Endothelial cell of umbilical vein (primary cell): ENCODE data around the gene NUB1. TPM values are rescaled to one million over a fixed set of nuclear protein-coding genes. Genes with fewer than 3 reads are reported as not detected.

Experiments
- BruUV-seq: library from RNA; stranded (reverse); fragments of 400-500 nt; replicated peaks from 2 replicates; lab custom pipeline; 2021; lab: Mats Ljungman, UMichigan
- CTCF ChIA-PET: fragments of 300-600, 350-600 bp; sonication (Branson Sonifier 250); formaldehyde crosslinking; loops from one replicate; lab custom pipeline; 2021; ENCODE audit warnings: antibody characterized with exemption, inconsistent platforms; lab: Charles Lee
- POLR2A ChIA-PET: fragments of 300-600, 350-600 bp; sonication (Branson Sonifier 250); formaldehyde crosslinking; loops from one replicate; lab custom pipeline; 2021; ENCODE audit warnings: antibody characterized with exemption, inconsistent platforms; lab: Charles Lee
- DNase-seq: peaks from one replicate; pipeline ENCODE4 v3.0.0-alpha.2; 2011; ENCODE audit warnings: low read depth, low spot score
- FAIRE-seq: peaks from 2 replicates; lab custom pipeline; 2011; peaks lifted over from hg19 to GRCh38; lab: Jason Lieb, UNC
- H2AFZ ChIP-seq: 2 replicates; pipeline ENCODE4 v1.6.0; 2012; ENCODE audit warnings: low read depth, low read length, control low read depth, inconsistent platforms
- H3K27ac ChIP-seq: 2 replicates; pipeline ENCODE4 v1.5.1; 2011; ENCODE audit warnings: low read depth, mild to moderate bottlenecking, control low read depth, low read length, moderate library complexity; ENCODE audit not compliant: insufficient read depth
- H3K27me3 ChIP-seq, 2 experiments: 2 replicates each; pipeline versions ENCODE4 v1.6.0 to v1.6.1; 2011; ENCODE audit warnings: low read length in 2 of 2, mixed read lengths in 1 of 2; ENCODE audit not compliant: control insufficient read depth in 2 of 2, insufficient read depth in 2 of 2
- H3K36me3 ChIP-seq, 2 experiments: 2 replicates in 1 of 2; 3 replicates in 1 of 2; pipeline ENCODE4 v1.5.1; 2011; ENCODE audit warnings: low read length in 2 of 2, mild to moderate bottlenecking in 1 of 2, moderate library complexity in 1 of 2; ENCODE audit not compliant: control insufficient read depth in 2 of 2, insufficient read depth in 2 of 2; ENCODE audit errors: extremely low read depth in 1 of 2
- H3K4me1 ChIP-seq: 3 replicates; pipeline ENCODE4 v1.5.1; 2011; ENCODE audit warnings: mild to moderate bottlenecking, low read length; ENCODE audit not compliant: control insufficient read depth, insufficient read depth; ENCODE audit errors: extremely low read depth
- H3K4me2 ChIP-seq: 2 replicates; pipeline ENCODE4 v1.6.1; 2011; ENCODE audit warnings: low read length, control low read depth, mixed read lengths; ENCODE audit not compliant: insufficient read depth
- H3K4me3 ChIP-seq, 3 experiments: fragments of 200-600 bp in 1 of 3; sonication (generic), shearing (Covaris generic) in 1 of 3; replicated peaks in 1 of 3; 2 replicates each; pipeline ENCODE4 v1.5.1; 2011 to 2016; ENCODE audit warnings: control low read depth in 3 of 3, low read length in 3 of 3, mild to moderate bottlenecking in 2 of 3, inconsistent platforms in 1 of 3, low read depth in 1 of 3, moderate library complexity in 1 of 3; ENCODE audit not compliant: insufficient read depth in 1 of 3
- H3K79me2 ChIP-seq: 2 replicates; pipeline ENCODE4 v1.6.0; 2012; ENCODE audit warnings: low read length, inconsistent platforms; ENCODE audit not compliant: control insufficient read depth, insufficient read depth
- H3K9ac ChIP-seq: replicated peaks from 2 replicates; pipeline ENCODE3; 2011; ENCODE audit warnings: low read length, control low read depth; ENCODE audit not compliant: insufficient read depth; ENCODE audit errors: extremely low read depth
- H3K9me1 ChIP-seq: replicated peaks from 3 replicates; pipeline ENCODE4 v1.6.0; 2011; ENCODE audit warnings: mild to moderate bottlenecking, low read length; ENCODE audit not compliant: control insufficient read depth, insufficient read depth; ENCODE audit errors: extremely low read depth
- H3K9me3 ChIP-seq: replicated peaks from 2 replicates; pipeline ENCODE4 v1.5.1; 2012; ENCODE audit warnings: low read length, inconsistent platforms; ENCODE audit not compliant: control insufficient read depth, insufficient read depth
- H4K20me1 ChIP-seq: replicated peaks from 2 replicates; pipeline ENCODE3; 2011; ENCODE audit warnings: mild to moderate bottlenecking, low read length; ENCODE audit not compliant: control insufficient read depth, insufficient read depth; ENCODE audit errors: extremely low read depth
- CTCF ChIP-seq, 2 donors: IDR thresholded peaks; 1 replicate in 1 of 2; 2 replicates in 1 of 2; pipeline ENCODE4 v1.5.1; 2011; ENCODE audit warnings: low read length in 2 of 2, mild to moderate bottlenecking in 2 of 2, moderate library complexity in 2 of 2, control low read depth in 1 of 2, inconsistent platforms in 1 of 2, low read depth in 1 of 2; ENCODE audit not compliant: insufficient read depth in 1 of 2; ENCODE audit errors: extremely low read depth in 1 of 2
- EZH2 ChIP-seq: IDR thresholded peaks from 2 replicates; pipeline ENCODE4 v1.6.1; 2012; ENCODE audit warnings: borderline replicate concordance, low read depth, mild to moderate bottlenecking, moderate library complexity, low read length, inconsistent platforms; ENCODE audit not compliant: severe bottlenecking
- FOS ChIP-seq: IDR thresholded peaks from 2 replicates; pipeline ENCODE4 v1.6.1; 2011; ENCODE audit warnings: mild to moderate bottlenecking, low read length, moderate library complexity, borderline replicate concordance; ENCODE audit not compliant: insufficient read depth
- GATA2 ChIP-seq: IDR thresholded peaks from 2 replicates; pipeline ENCODE4 v1.7.0; 2011; ENCODE audit warnings: low read depth, mild to moderate bottlenecking, moderate library complexity, mixed read lengths, low read length; ENCODE audit not compliant: insufficient read length, insufficient read depth
- JUN ChIP-seq: IDR thresholded peaks from 2 replicates; pipeline ENCODE4 v1.6.1; 2011; ENCODE audit warnings: borderline replicate concordance, low read depth; ENCODE audit not compliant: insufficient read length, insufficient read depth
- MAX ChIP-seq: IDR thresholded peaks from 2 replicates; pipeline ENCODE4 v1.6.1; 2011; ENCODE audit not compliant: insufficient read depth, insufficient read length
- MYC ChIP-seq: IDR thresholded peaks from one replicate; pipeline ENCODE4 v1.6.1; 2011; ENCODE audit warnings: mild to moderate bottlenecking, low read depth, low read length
- POLR2A ChIP-seq: IDR thresholded peaks from 2 replicates; pipeline ENCODE4 v1.6.1; 2012; ENCODE audit warnings: low read depth, mild to moderate bottlenecking, control low read depth, low read length
- POLR2AphosphoS5 ChIP-seq: IDR thresholded peaks from 2 replicates; pipeline ENCODE4 v1.6.1; 2012; ENCODE audit warnings: low read depth, mild to moderate bottlenecking, control low read depth, low read length, moderate library complexity; ENCODE audit not compliant: insufficient read depth
- dilution Hi-C: fragments of 300-500 bp; cut with MboI; formaldehyde crosslinking; loops from one replicate; pipeline ENCODE4 v1.15.0; 2019; ENCODE audit warnings: low sequenced_read_pairs; ENCODE audit not compliant: extremely low pct_ligation_motif_present
- intact Hi-C: fragments of 100-400 bp; cut with micrococcal nuclease; formaldehyde crosslinking; loops from one replicate; pipeline ENCODE4 v1.10.0; 2022
- polyA plus RNA-seq, 4 experiments: library from polyadenylated mRNA; depleted of rRNA in 3 of 4; stranded (reverse) in 3 of 4; unstranded in 1 of 4; fragments of >200 nt; gene quantifications; 2 replicates each; pipeline versions ENCODE4 v1.2.1 to v1.2.3, GENCODE V29; 2011 to 2012; ENCODE audit warnings: missing spikeins in 1 of 4
- total RNA-seq: library from RNA; stranded (reverse); gene quantifications from 2 replicates; pipeline ENCODE4 v1.2.3, GENCODE V29; 2021

NUB1 gene
- total and polyA plus RNA-seq, 2 donors (not counting 3 experiments of a cell fraction or from before 2014, with no cell fraction given) = 28.0 to 46.2 TPM

GRCh38 chr7:151384776-151385625, 43.4 kb downstream of the NUB1 start:
- intact Hi-C loops (no loop called here), dilution Hi-C loops (no loop called here)
- Histone ChIP-seq H3K36me3 (no peaks in the 10 kb centered on the region), H3K79me2 (no peaks in the 10 kb centered on the region), H3K4me3 (no peak overlapping the region), H3K9ac (no peak overlapping the region), H3K27ac (no peak overlapping the region), H3K9me3 (no peaks in the 10 kb centered on the region), H3K4me1 (no peaks in the 10 kb centered on the region), H3K27me3 (peaks cover 16 to 27% of the 10 kb centered on the region in 2 experiments), H3K4me2 (no peak overlapping the region), H3K9me1 (no peaks in the 10 kb centered on the region), H2AFZ (no peak overlapping the region), H4K20me1 (no peaks in the 10 kb centered on the region)
- POLR2A ChIA-PET = interaction anchor here (0.5 kb wide), 1 partner anchor 27 kb away, joined by 3 read pairs; no protein-coding TSS in a partner anchor
- CTCF ChIA-PET = no interaction called here
- TF ChIP-seq POLR2A = no peak
- no peak for TF ChIP-seq GATA2
- TF ChIP-seq JUN = no peak
- TF ChIP-seq EZH2 = no peak
- FAIRE-seq (no peak), DNase-seq (no peak)
- BruUV-seq = no TSS peak

- Histone ChIP-seq H3K36me3 (no peaks in the 10 kb centered on the region), H3K4me2 (no peak overlapping the region), H3K9me3 (no peaks in the 10 kb centered on the region), H4K20me1 (no peaks in the 10 kb centered on the region), H2AFZ (no peak overlapping the region), H3K27me3 (peaks cover 16 to 27% of the 10 kb centered on the region in 2 experiments), H3K4me1 (no peaks in the 10 kb centered on the region), H3K9ac (no peak overlapping the region), H3K79me2 (no peaks in the 10 kb centered on the region), H3K9me1 (no peaks in the 10 kb centered on the region), H3K4me3 (no peak overlapping the region), H3K27ac (no peak overlapping the region)
- ChIA-PET CTCF (no interaction called here), POLR2A (interaction anchor here (0.5 kb wide), 1 partner anchor 26 kb away, joined by 3 read pairs; no protein-coding TSS in a partner anchor)
- intact Hi-C loops (no loop called here), dilution Hi-C loops (no loop called here)
- FAIRE-seq (no peak), DNase-seq (no peak)
- no TSS peak for BruUV-seq
- TF ChIP-seq JUN = no peak
- no peak for TF ChIP-seq FOS
- no peak for TF ChIP-seq MYC
- TF ChIP-seq GATA2 = no peak
- TF ChIP-seq POLR2A = no peak
- TF ChIP-seq EZH2 = no peak
- TF ChIP-seq POLR2AphosphoS5 = no peak
- TF ChIP-seq CTCF (IDR thresholded peaks at IDR 0.05; ENCODE audit: extremely low read depth in 1 of 2, insufficient read depth in 1 of 2, low read depth in 1 of 2, low read length in 2 of 2) = no peak
- TF ChIP-seq MAX = no peak
These were observed 44.2 kb downstream of the NUB1 start for GRCh38 chr7:151385626-151386300.
